HG03064 (cell line): ENCODE results near the gene PNMA1.

Experiments
- ATAC-seq: cut with Tn5 transposase; IDR thresholded peaks from one replicate; pipeline ENCODE4 v1.9.1; 2021; ENCODE audit warnings: low read depth; ENCODE audit not compliant: unreplicated experiment

Gene PNMA1

GRCh38 chr14:73739174-73739898, 25.2 kb upstream of the PNMA1 start:
- ATAC-seq, result no peak

- no peak for ATAC-seq
These were observed 24.5 kb upstream of the PNMA1 start for GRCh38 chr14:73738518-73739173.

- ATAC-seq, result no peak
These were observed 22.7 kb upstream of the PNMA1 start for GRCh38 chr14:73736842-73737241.

- ATAC-seq, result no peak
These were observed 17.8 kb upstream of the PNMA1 start for GRCh38 chr14:73732006-73732405.

GRCh38 chr14:73731111-73731510, 16.9 kb upstream of the PNMA1 start:
- ATAC-seq, result no peak

- no peak for ATAC-seq
These were observed 15.5 kb upstream of the PNMA1 start for GRCh38 chr14:73729556-73730265.

- no peak for ATAC-seq
These were observed 14.6 kb upstream of the PNMA1 start for GRCh38 chr14:73728717-73729330.

- no peak for ATAC-seq
These were observed 13.0 kb upstream of the PNMA1 start for GRCh38 chr14:73727166-73727565.

- ATAC-seq, result no peak
These were observed 12.1 kb upstream of the PNMA1 start for GRCh38 chr14:73726025-73726961.

- no peak for ATAC-seq
These were observed 11.2 kb upstream of the PNMA1 start for GRCh38 chr14:73725116-73726024.

- ATAC-seq, result no peak
These were observed 10.5 kb upstream of the PNMA1 start for GRCh38 chr14:73724696-73725095.

- ATAC-seq, result no peak
These were observed 9.8 kb upstream of the PNMA1 start for GRCh38 chr14:73723797-73724661.

GRCh38 chr14:73723406-73723796, 9.2 kb upstream of the PNMA1 start:
- no peak for ATAC-seq

- ATAC-seq, result no peak
These were observed 8.4 kb upstream of the PNMA1 start for GRCh38 chr14:73722581-73722980.

GRCh38 chr14:73721101-73721821, 7.1 kb upstream of the PNMA1 start:
- ATAC-seq, result no peak

GRCh38 chr14:73720636-73721035, 6.5 kb upstream of the PNMA1 start:
- ATAC-seq, result no peak

GRCh38 chr14:73719791-73720190, 5.6 kb upstream of the PNMA1 start:
- ATAC-seq, result no peak

GRCh38 chr14:73719361-73719760, 5.2 kb upstream of the PNMA1 start:
- ATAC-seq, result no peak
